H9 (cell line): ENCODE results near the gene MGMT. TPM values are rescaled to one million over a fixed set of nuclear protein-coding genes. Genes with fewer than 3 reads are reported as not detected.

Source experiments
- DNase-seq: peaks from one replicate; pipeline ENCODE4 v3.0.0-alpha.2; 2017
- H2AFZ ChIP-seq: one replicate; pipeline ENCODE4 v1.6.1; 2013; ENCODE audit warnings: mild to moderate bottlenecking, low read length, control low read depth, moderate library complexity
- H2AK5ac ChIP-seq: 2 replicates; pipeline ENCODE4 v1.6.1; 2013; ENCODE audit warnings: low read length, control low read depth, mixed read lengths; ENCODE audit not compliant: insufficient read length
- H2BK120ac ChIP-seq: one replicate; pipeline ENCODE4 v1.6.1; 2013; ENCODE audit warnings: low read depth, mild to moderate bottlenecking, low read length, control low read depth, inconsistent platforms; ENCODE audit not compliant: poor library complexity, severe bottlenecking
- H2BK12ac ChIP-seq: 2 replicates; pipeline ENCODE4 v1.6.1; 2013; ENCODE audit warnings: low read length, control low read depth, mixed read lengths, low read depth; ENCODE audit not compliant: insufficient read length
- H2BK15ac ChIP-seq: 2 replicates; pipeline ENCODE4 v1.6.1; 2013; ENCODE audit warnings: low read depth, low read length, control low read depth
- H2BK20ac ChIP-seq: one replicate; pipeline ENCODE4 v1.6.1; 2013; ENCODE audit warnings: low read depth, mild to moderate bottlenecking, low read length, control low read depth, inconsistent platforms; ENCODE audit not compliant: poor library complexity, severe bottlenecking
- H2BK5ac ChIP-seq: 2 replicates; pipeline ENCODE4 v1.6.1; 2013; ENCODE audit warnings: low read length, control low read depth, mixed read lengths; ENCODE audit not compliant: insufficient read length
- H3K14ac ChIP-seq: 2 replicates; pipeline ENCODE4 v1.6.1; 2013; ENCODE audit warnings: low read length, control low read depth; ENCODE audit not compliant: insufficient read depth
- H3K18ac ChIP-seq: 2 replicates; pipeline ENCODE4 v1.6.1; 2013; ENCODE audit warnings: low read depth, mild to moderate bottlenecking, mixed read lengths, low read length, control low read depth; ENCODE audit not compliant: insufficient read length
- H3K23ac ChIP-seq: 2 replicates; pipeline ENCODE4 v1.6.1; 2013; ENCODE audit warnings: low read length, control low read depth, mixed read lengths, low read depth; ENCODE audit not compliant: insufficient read length
- H3K23me2 ChIP-seq: 2 replicates; pipeline ENCODE4 v1.6.1; 2013; ENCODE audit warnings: low read depth, mild to moderate bottlenecking, mixed read lengths, low read length, control low read depth; ENCODE audit not compliant: insufficient read length, poor library complexity, severe bottlenecking
- H3K27ac ChIP-seq: 2 replicates; pipeline ENCODE4 v1.5.1; 2013; ENCODE audit warnings: low read length, control low read depth, mixed read lengths, low read depth; ENCODE audit not compliant: insufficient read length
- H3K27me3 ChIP-seq: 2 replicates; pipeline ENCODE4 v1.6.1; 2013; ENCODE audit warnings: low read length, control low read depth, inconsistent platforms; ENCODE audit not compliant: insufficient read depth
- H3K4ac ChIP-seq: 2 replicates; pipeline ENCODE4 v1.6.1; 2013; ENCODE audit warnings: low read depth, mild to moderate bottlenecking, control low read depth, inconsistent platforms, low read length, moderate library complexity
- H3K4me1 ChIP-seq: 2 replicates; pipeline ENCODE4 v1.6.1; 2013; ENCODE audit warnings: low read length, control low read depth, inconsistent platforms; ENCODE audit not compliant: insufficient read depth
- H3K4me2 ChIP-seq: 2 replicates; pipeline ENCODE4 v1.6.1; 2013; ENCODE audit warnings: low read length, control low read depth, mixed read lengths; ENCODE audit not compliant: insufficient read length, insufficient read depth
- H3K56ac ChIP-seq: 2 replicates; pipeline ENCODE4 v1.6.1; 2013; ENCODE audit warnings: low read depth, mild to moderate bottlenecking, mixed read lengths, low read length, control low read depth; ENCODE audit not compliant: insufficient read length
- H3K79me1 ChIP-seq: 2 replicates; pipeline ENCODE4 v1.6.1; 2013; ENCODE audit warnings: low read depth, mild to moderate bottlenecking, moderate library complexity, low read length, control low read depth, inconsistent platforms; ENCODE audit not compliant: insufficient read depth, poor library complexity, severe bottlenecking
- H3K79me2 ChIP-seq: 2 replicates; pipeline ENCODE4 v1.6.1; 2013; ENCODE audit warnings: low read length, control low read depth, inconsistent platforms; ENCODE audit not compliant: insufficient read depth
- H3K9ac ChIP-seq: 2 replicates; pipeline ENCODE4 v1.6.1; 2013; ENCODE audit warnings: low read length, control low read depth, mixed read lengths; ENCODE audit not compliant: insufficient read length; ENCODE audit errors: extremely low read depth
- H3K9me3 ChIP-seq: one replicate; pipeline ENCODE4 v1.6.1; 2013; ENCODE audit warnings: low read depth, low read length, inconsistent platforms; ENCODE audit not compliant: control insufficient read depth
- H3T11ph ChIP-seq: one replicate; pipeline ENCODE4 v1.6.1; 2013; ENCODE audit warnings: mild to moderate bottlenecking, low read length, control low read depth, inconsistent platforms
- H4K20me1 ChIP-seq: one replicate; pipeline ENCODE4 v1.6.1; 2013; ENCODE audit not compliant: control insufficient read depth, insufficient read length, insufficient read depth
- H4K5ac ChIP-seq: 2 replicates; pipeline ENCODE4 v1.6.1; 2013; ENCODE audit warnings: low read depth, mild to moderate bottlenecking, mixed read lengths, low read length, control low read depth; ENCODE audit not compliant: insufficient read length
- H4K8ac ChIP-seq: replicated peaks from 2 replicates; pipeline ENCODE4 v1.6.1; 2013; ENCODE audit warnings: low read length, control low read depth, mixed read lengths, low read depth; ENCODE audit not compliant: insufficient read length
- H4K91ac ChIP-seq: 2 replicates; pipeline ENCODE4 v1.6.1; 2013; ENCODE audit warnings: low read depth, mild to moderate bottlenecking, moderate library complexity, mixed read lengths, low read length, control low read depth; ENCODE audit not compliant: insufficient read length
- H3K27ac Mint-ChIP-seq, 3 experiments: 2 replicates in 2 of 3; 3 replicates in 1 of 3; pipeline ENCODE4 v1.8.0; 2020 to 2021; ENCODE audit warnings: mixed read lengths in 3 of 3, mild to moderate bottlenecking in 1 of 3, moderate library complexity in 1 of 3
- H3K27me3 Mint-ChIP-seq: 2 replicates; pipeline ENCODE4 v1.8.0; 2021; ENCODE audit warnings: low read depth, mild to moderate bottlenecking, moderate library complexity, mixed read lengths
- H3K36me3 Mint-ChIP-seq, 3 experiments: 2 replicates in 2 of 3; 3 replicates in 1 of 3; pipeline ENCODE4 v1.8.0; 2020 to 2021; ENCODE audit warnings: low read depth in 3 of 3, mixed read lengths in 3 of 3; ENCODE audit not compliant: insufficient read depth in 1 of 3
- H3K4me1 Mint-ChIP-seq, 2 experiments: 2 replicates each; pipeline ENCODE4 v1.8.0; 2020; ENCODE audit warnings: mixed read lengths in 2 of 2
- H3K4me3 Mint-ChIP-seq, 2 experiments: 2 replicates in 1 of 2; 3 replicates in 1 of 2; pipeline ENCODE4 v1.8.0; 2020 to 2021; ENCODE audit warnings: mild to moderate bottlenecking in 2 of 2, mixed read lengths in 2 of 2, moderate library complexity in 1 of 2
- H3K9me3 Mint-ChIP-seq, 2 experiments: 2 replicates in 1 of 2; 3 replicates in 1 of 2; pipeline ENCODE4 v1.8.0; 2020; ENCODE audit warnings: mild to moderate bottlenecking in 2 of 2, mixed read lengths in 2 of 2, moderate library complexity in 1 of 2
- CTCF ChIP-seq: fragments of 200-600 bp; sonication (generic); conservative IDR thresholded peaks from 3 replicates; pipeline ENCODE4 v1.8.0; 2021; ENCODE audit warnings: antibody characterized with exemption, mild to moderate bottlenecking
- WGBS: extraction: QIAGEN DNeasy Blood & Tissue Kit; methylation state at CpG from one replicate; pipeline ENCODE4 v1.1.7; 2013; ENCODE audit warnings: missing lambda C conversion rate, low lambda C conversion rate, mixed read lengths; ENCODE audit not compliant: insufficient read length; ENCODE audit errors: extremely low coverage; 5-methylcytosine and 5-hydroxymethylcytosine counted together
- total RNA-seq: library from RNA; stranded (reverse); gene quantifications from 2 replicates; pipeline ENCODE4 v1.2.1, GENCODE V29; 2021

Gene MGMT
- total RNA-seq, 1 experiment from 2014 or later: 18.4 TPM

GRCh38 chr10:129769381-129770116 lies 302.5 kb downstream of the MGMT start:
- peak; percentile 14 for DNase-seq
- no peaks in the 10 kb centered on the region for H3K79me1 ChIP-seq
- no peaks in the 10 kb centered on the region for H3K4me1 Mint-ChIP-seq
- H4K5ac ChIP-seq: no peak overlapping the region
- no peaks in the 10 kb centered on the region for H3K4me1 ChIP-seq
- no peak overlapping the region for H3K27ac ChIP-seq
- no CpG with 5 or more reads among the region's 24 CpGs for WGBS
- H4K20me1 ChIP-seq: no peaks in the 10 kb centered on the region
- no peak overlapping the region for H4K91ac ChIP-seq
- no peak overlapping the region for H2BK20ac ChIP-seq
- H3K27ac Mint-ChIP-seq: no peak overlapping the region; a peak in 1 of 7 replicates
- H3K4me3 Mint-ChIP-seq: no peak overlapping the region
- no peak overlapping the region for H2AFZ ChIP-seq
- no peak overlapping the region for H3K4ac ChIP-seq
- H3K14ac ChIP-seq: no peak overlapping the region; the same call in 1 of the 2 replicates
- no peaks in the 10 kb centered on the region for H3K23me2 ChIP-seq
- no peak overlapping the region for H2BK12ac ChIP-seq
- H3K79me2 ChIP-seq: no peaks in the 10 kb centered on the region
- H3K36me3 Mint-ChIP-seq: peaks cover 0 to 2% (median 0%) of the 10 kb centered on the region in 3 experiments; a peak in 2 of 7 replicates
- no peak overlapping the region for H2BK15ac ChIP-seq
- no peak overlapping the region for H3K23ac ChIP-seq
- no peak overlapping the region for H3T11ph ChIP-seq
- no peak overlapping the region for H3K56ac ChIP-seq
- H2BK120ac ChIP-seq: no peak overlapping the region
- no peak overlapping the region for H2BK5ac ChIP-seq
- H3K9me3 ChIP-seq: no peaks in the 10 kb centered on the region
- no peak overlapping the region for H3K18ac ChIP-seq
- H3K27me3 Mint-ChIP-seq: no peaks in the 10 kb centered on the region
- TF ChIP-seq CTCF: no peak
- H3K9me3 Mint-ChIP-seq: no peaks in the 10 kb centered on the region
- no peak overlapping the region for H3K9ac ChIP-seq
- H2AK5ac ChIP-seq: no peak overlapping the region
- no peaks in the 10 kb centered on the region for H3K27me3 ChIP-seq
- H4K8ac ChIP-seq: no peak overlapping the region
- H3K4me2 ChIP-seq: no peak overlapping the region
